Fibroblast of lung (primary cell): Measurements from ENCODE around the gene UBE2S.

ENCODE experiments used
- CTCF ChIP-seq, 2 donors: IDR thresholded peaks in 1 of 2; conservative IDR thresholded peaks in 1 of 2; 1 replicate in 1 of 2; 2 replicates in 1 of 2; pipeline ENCODE4 v1.5.1; 2011 to 2012; ENCODE audit warnings: low read length in 2 of 2, control low read depth in 1 of 2, inconsistent platforms in 1 of 2, low read depth in 1 of 2, mild to moderate bottlenecking in 1 of 2
- EZH2 ChIP-seq: IDR thresholded peaks from 2 replicates; pipeline ENCODE4 v1.5.1; 2012; ENCODE audit warnings: low read length, control low read depth, mild to moderate bottlenecking; ENCODE audit errors: missing control alignments

GRCh38 chr19:55365964-55366363 is 41.6 kb downstream of the UBE2S start:
- TF ChIP-seq CTCF (conservative IDR thresholded peaks at IDR 0.05 in 1 of 2, IDR thresholded peaks at IDR 0.05 in 1 of 2; ENCODE audit: low read depth in 1 of 2, low read length in 2 of 2) (no peak), EZH2 (no peak)
